ENCODE measurements around the gene VILL. TPM values are rescaled to one million over a fixed set of nuclear protein-coding genes. Genes with fewer than 3 reads are reported as not detected.

Gene VILL
- total RNA-seq, 2 experiments from 2014 or later = 13.2 to 23.5 TPM

- Histone ChIP-seq H3K9me3 (ENCODE audit: low read length) (no peaks in the 10 kb centered on the region), H3K9me2 (ENCODE audit: insufficient read depth, low read length) (no peaks in the 10 kb centered on the region), H3K36me3 (ENCODE audit: insufficient read depth, low read length) (no peaks in the 10 kb centered on the region), H3K4me3 (ENCODE audit: low read depth, low read length, poor library complexity, severe bottlenecking) (no peak overlapping the region), H2AFZ (ENCODE audit: low read length) (no peak overlapping the region), H3K4me1 (ENCODE audit: insufficient read depth, low read length, poor library complexity, severe bottlenecking) (no peaks in the 10 kb centered on the region), H3K4me2 (ENCODE audit: low read length) (no peak overlapping the region), H4K20me1 (ENCODE audit: insufficient read depth, low read length) (no peaks in the 10 kb centered on the region), H3K79me2 (ENCODE audit: insufficient read depth, low read depth, low read length) (no peaks in the 10 kb centered on the region), H3K27ac (ENCODE audit: low read depth, low read length, poor library complexity, severe bottlenecking) (no peak overlapping the region)
- intact Hi-C loops (cut with micrococcal nuclease; ENCODE audit: unreplicated experiment) = no loop called here
- BruUV-seq (replicated peaks) = no TSS peak
- DNase-seq (ENCODE audit: low spot score) = no peak
- TF ChIP-seq EZH2phosphoT487 (IDR thresholded peaks at IDR 0.05; ENCODE audit: borderline replicate concordance, low read depth, low read length) (no peak), CTCF (conservative IDR thresholded peaks at IDR 0.05; ENCODE audit: low read length) (no peak)
- POLR2A ChIA-PET = interaction anchor here (0.6 kb wide), 1 partner anchor 115 kb away, joined by 6 read pairs; no protein-coding TSS in a partner anchor
- CTCF ChIA-PET (ENCODE audit: unreplicated experiment) = interaction anchor here (0.9 kb wide), 1 partner anchor 112 kb away, joined by 3 read pairs; no protein-coding TSS in a partner anchor
These were observed 22.4 kb upstream of the VILL start for GRCh38 chr3:37968199-37968598.

GRCh38 chr3:37968813-37969595 is 21.6 kb upstream of the VILL start:
- POLR2A ChIA-PET = interaction anchor here (0.6 kb wide), 1 partner anchor 116 kb away, joined by 6 read pairs; no protein-coding TSS in a partner anchor
- H3K27ac ChIP-seq (ENCODE audit: low read depth, low read length, poor library complexity, severe bottlenecking) = no peak overlapping the region
- CTCF ChIA-PET (ENCODE audit: unreplicated experiment) = interaction anchor here (0.7 to 1.1 kb wide), 2 partner anchors 28 to 101 kb away, joined by 3 read pairs; no protein-coding TSS in a partner anchor
- H3K4me2 ChIP-seq (ENCODE audit: low read length) = no peak overlapping the region
- no peak for DNase-seq (ENCODE audit: low spot score)
- BruUV-seq (replicated peaks) = no TSS peak
- H3K9me3 ChIP-seq (ENCODE audit: low read length) = no peaks in the 10 kb centered on the region
- H4K20me1 ChIP-seq (ENCODE audit: insufficient read depth, low read length) = no peaks in the 10 kb centered on the region
- H3K79me2 ChIP-seq (ENCODE audit: insufficient read depth, low read depth, low read length) = no peaks in the 10 kb centered on the region
- no peaks in the 10 kb centered on the region for H3K4me1 ChIP-seq (ENCODE audit: insufficient read depth, low read length, poor library complexity, severe bottlenecking)
- TF ChIP-seq CTCF (conservative IDR thresholded peaks at IDR 0.05; ENCODE audit: low read length) (no peak), EZH2phosphoT487 (IDR thresholded peaks at IDR 0.05; ENCODE audit: borderline replicate concordance, low read depth, low read length) (no peak)
- intact Hi-C loops (cut with micrococcal nuclease; ENCODE audit: unreplicated experiment) = no loop called here
- H2AFZ ChIP-seq (ENCODE audit: low read length) = no peak overlapping the region
- H3K4me3 ChIP-seq (ENCODE audit: low read depth, low read length, poor library complexity, severe bottlenecking) = no peak overlapping the region
- no peaks in the 10 kb centered on the region for H3K9me2 ChIP-seq (ENCODE audit: insufficient read depth, low read length)
- H3K36me3 ChIP-seq (ENCODE audit: insufficient read depth, low read length) = no peaks in the 10 kb centered on the region

- Histone ChIP-seq H3K4me3 (ENCODE audit: low read depth, low read length, poor library complexity, severe bottlenecking) (no peak overlapping the region), H3K4me2 (ENCODE audit: low read length) (no peak overlapping the region), H3K9me3 (ENCODE audit: low read length) (no peaks in the 10 kb centered on the region), H3K79me2 (ENCODE audit: insufficient read depth, low read depth, low read length) (no peaks in the 10 kb centered on the region), H3K27ac (ENCODE audit: low read depth, low read length, poor library complexity, severe bottlenecking) (no peak overlapping the region), H3K4me1 (ENCODE audit: insufficient read depth, low read length, poor library complexity, severe bottlenecking) (no peaks in the 10 kb centered on the region), H4K20me1 (ENCODE audit: insufficient read depth, low read length) (no peaks in the 10 kb centered on the region), H3K9me2 (ENCODE audit: insufficient read depth, low read length) (no peaks in the 10 kb centered on the region), H3K36me3 (ENCODE audit: insufficient read depth, low read length) (no peaks in the 10 kb centered on the region), H2AFZ (ENCODE audit: low read length) (no peak overlapping the region)
- TF ChIP-seq CTCF (conservative IDR thresholded peaks at IDR 0.05; ENCODE audit: low read length) (no peak), EZH2phosphoT487 (IDR thresholded peaks at IDR 0.05; ENCODE audit: borderline replicate concordance, low read depth, low read length) (no peak)
- DNase-seq (ENCODE audit: low spot score) = peak; percentile 5
- ChIA-PET CTCF (ENCODE audit: unreplicated experiment) (interaction anchor here (0.7 to 1.1 kb wide), 2 partner anchors 27 to 101 kb away, joined by 3 read pairs; no protein-coding TSS in a partner anchor), POLR2A (no interaction called here)
- no TSS peak for BruUV-seq (replicated peaks)
- intact Hi-C loops (cut with micrococcal nuclease; ENCODE audit: unreplicated experiment) = loop anchor here (5.0 kb wide), 1 partner anchor 328 kb away; no protein-coding TSS in a partner anchor
These were observed 20.9 kb upstream of the VILL start for GRCh38 chr3:37969596-37970100.

All from OCI-LY7 (cell line).